Stomach (tissue), 9 donors: ENCODE measurements around the gene TPBGL. TPM values are rescaled to one million over a fixed set of nuclear protein-coding genes. Genes with fewer than 3 reads are reported as not detected.

ENCODE experiments used
- DNase-seq, 2 donors: peaks; one replicate each; pipeline versions ENCODE4 v3.0.0 to v3.0.0-alpha.2; 2013 to 2019
- H3K27ac ChIP-seq, 5 donors: fragments of 200-600 bp in 4 of 5; sonication (generic) in 4 of 5; one replicate each; pipeline ENCODE4 v1.5.1; 2013 to 2019; ENCODE audit warnings: mild to moderate bottlenecking in 1 of 5, moderate library complexity in 1 of 5
- H3K27me3 ChIP-seq, 3 donors: fragments of 200-600 bp; sonication (generic); one replicate each; pipeline ENCODE4 v1.5.1; 2017 to 2019; ENCODE audit warnings: mixed run types in 1 of 3
- H3K36me3 ChIP-seq, 4 donors: fragments of 200-600 bp; sonication (generic); 1 replicate in 3 of 4; 2 replicates in 1 of 4; pipeline ENCODE4 v1.5.1; 2016 to 2019
- H3K4me1 ChIP-seq, 4 donors: fragments of 200-600 bp; sonication (generic); one replicate each; pipeline ENCODE4 v1.5.1; 2016 to 2019
- H3K4me3 ChIP-seq, 4 donors: fragments of 200-600 bp; sonication (generic) in 3 of 4; one replicate each; pipeline ENCODE4 v1.5.1; 2016 to 2019; ENCODE audit warnings: mild to moderate bottlenecking in 1 of 4
- H3K9me3 ChIP-seq, 4 donors: fragments of 200-600 bp; sonication (generic); one replicate each; pipeline ENCODE4 v1.5.1; 2016 to 2019
- EP300 ChIP-seq: sonication (generic); formaldehyde crosslinking; IDR thresholded peaks from one replicate; pipeline ENCODE4 v1.6.1; 2017; ENCODE audit warnings: antibody characterized with exemption
- POLR2A ChIP-seq, 4 donors: fragments of 450-650 bp; IDR thresholded peaks; one replicate each; pipeline ENCODE4 v1.6.1; 2016; ENCODE audit warnings: antibody characterized with exemption in 4 of 4, control low read depth in 2 of 4, mild to moderate bottlenecking in 1 of 4, moderate library complexity in 1 of 4
- POLR2AphosphoS5 ChIP-seq, 3 donors: sonication (generic); formaldehyde crosslinking; IDR thresholded peaks; one replicate each; pipeline ENCODE4 v1.6.1; 2016; ENCODE audit warnings: antibody characterized with exemption in 3 of 3
- WGBS, 5 donors: extraction: QIAGEN DNeasy Blood & Tissue Kit in 3 of 5; methylation state at CpG; one replicate each; pipeline versions ENCODE4 v1.1.5 to v1.1.7; 2013 to 2018; 5-methylcytosine and 5-hydroxymethylcytosine counted together
- intact Hi-C: fragments of 100-400 bp; cut with DNase I; formaldehyde crosslinking; loops from one replicate; pipeline ENCODE4 v1.15.1; 2023; ENCODE audit warnings: low total_unique reads
- polyA plus RNA-seq, 3 donors: library from polyadenylated mRNA; stranded (reverse); fragments of 200-250 nt; gene quantifications; one replicate each; pipeline ENCODE4 v1.2.3, GENCODE V29; 2013
- total RNA-seq, 5 donors: library from RNA; depleted of rRNA; stranded (reverse); fragments of >200 nt; gene quantifications; one replicate each; pipeline versions ENCODE4 v1.1.0 to v1.2.3, GENCODE V29; 2014 to 2016
- TF ChIP-seq, protein P1 (sequence below), 7 experiments: fragments of 450-650 bp in 4 of 7; fragments of 200-600 bp in 3 of 7; sonication (generic) in 3 of 7; IDR thresholded peaks; one replicate each; pipeline ENCODE4 v1.5.1; 2016 to 2019; ENCODE audit warnings: antibody characterized with exemption in 7 of 7, control low read depth in 2 of 7, mild to moderate bottlenecking in 1 of 7
- donor health status: healthy with polysubstance abuse.
- donor health status: Bipolar disorder and iron deficiency.
- donor health status: healthy.

Gene TPBGL
- total and polyA plus RNA-seq, 8 donors, result 0.13 to 1.2 TPM; not detected in 6

DNA sequence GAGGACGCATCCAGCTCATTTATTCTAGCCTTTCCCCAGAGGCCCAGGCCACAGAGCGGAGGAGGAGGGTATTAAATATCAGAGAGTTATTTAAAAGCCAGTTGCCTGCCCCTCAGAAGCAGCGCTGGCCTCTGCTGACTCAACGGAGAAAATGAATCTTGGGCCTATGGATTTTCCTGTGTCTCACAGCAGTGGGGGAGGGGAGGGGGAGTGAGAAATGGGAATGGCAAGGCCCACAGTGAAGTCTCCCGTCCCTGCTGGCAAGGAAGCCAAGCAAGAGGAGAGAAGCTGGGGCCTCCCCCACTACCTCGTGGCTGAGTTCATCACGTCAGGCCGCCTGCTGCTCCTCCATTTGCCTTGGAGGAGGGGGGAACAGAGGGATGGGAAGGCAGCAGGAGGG is 4.5 kb upstream of the TPBGL start:
- Histone ChIP-seq H3K9me3 (no peaks in the 10 kb centered on the region), H3K27me3 (peaks cover 0 to 46% (median 14%) of the 10 kb centered on the region in 3 donors), H3K4me3 (no peak overlapping the region), H3K27ac (no peak overlapping the region), H3K4me1 (peaks cover 9 to 13% (median 10%) of the 10 kb centered on the region in 4 donors), H3K36me3 (no peaks in the 10 kb centered on the region)
- DNase-seq, result peak in 1 of 2 donors; percentile 5
- WGBS, 5 donors, result 39 to 62% (median 51%) methylated on average over 5 to 8 of the region's 8 CpGs
- intact Hi-C loops, result no loop called here
- TF ChIP-seq POLR2AphosphoS5 (IDR thresholded peaks at IDR 0.05) (no peak), POLR2A (IDR thresholded peaks at IDR 0.05) (no peak), EP300 (no peak)
- TF ChIP-seq, protein P1, sequence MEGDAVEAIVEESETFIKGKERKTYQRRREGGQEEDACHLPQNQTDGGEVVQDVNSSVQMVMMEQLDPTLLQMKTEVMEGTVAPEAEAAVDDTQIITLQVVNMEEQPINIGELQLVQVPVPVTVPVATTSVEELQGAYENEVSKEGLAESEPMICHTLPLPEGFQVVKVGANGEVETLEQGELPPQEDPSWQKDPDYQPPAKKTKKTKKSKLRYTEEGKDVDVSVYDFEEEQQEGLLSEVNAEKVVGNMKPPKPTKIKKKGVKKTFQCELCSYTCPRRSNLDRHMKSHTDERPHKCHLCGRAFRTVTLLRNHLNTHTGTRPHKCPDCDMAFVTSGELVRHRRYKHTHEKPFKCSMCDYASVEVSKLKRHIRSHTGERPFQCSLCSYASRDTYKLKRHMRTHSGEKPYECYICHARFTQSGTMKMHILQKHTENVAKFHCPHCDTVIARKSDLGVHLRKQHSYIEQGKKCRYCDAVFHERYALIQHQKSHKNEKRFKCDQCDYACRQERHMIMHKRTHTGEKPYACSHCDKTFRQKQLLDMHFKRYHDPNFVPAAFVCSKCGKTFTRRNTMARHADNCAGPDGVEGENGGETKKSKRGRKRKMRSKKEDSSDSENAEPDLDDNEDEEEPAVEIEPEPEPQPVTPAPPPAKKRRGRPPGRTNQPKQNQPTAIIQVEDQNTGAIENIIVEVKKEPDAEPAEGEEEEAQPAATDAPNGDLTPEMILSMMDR (IDR thresholded peaks at IDR 0.05), result no peak

DNA sequence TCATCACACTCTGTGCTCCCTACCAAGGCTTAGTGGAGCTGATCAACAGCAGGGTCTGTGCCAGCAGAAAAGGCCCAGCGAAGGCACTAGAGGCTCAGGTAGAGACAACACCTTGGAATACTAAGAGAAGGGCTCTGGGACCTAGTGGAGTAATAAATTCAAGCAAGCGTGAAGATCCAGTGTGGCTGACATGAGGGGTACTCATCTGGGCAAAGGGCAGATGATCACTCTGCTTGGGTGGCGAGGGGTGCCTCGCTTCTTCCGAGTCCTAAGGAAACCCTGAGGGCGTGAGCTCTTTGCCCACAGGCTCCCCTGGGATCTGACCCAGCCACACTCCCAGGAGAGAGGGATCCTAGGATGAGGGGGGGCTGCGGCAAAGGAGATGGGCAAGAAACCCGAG is 3.5 kb upstream of the TPBGL start:
- peaks cover 11 to 19% (median 15%) of the 10 kb centered on the region in 4 donors for H3K4me1 ChIP-seq
- no peak overlapping the region for H3K27ac ChIP-seq
- no peaks in the 10 kb centered on the region for H3K9me3 ChIP-seq
- TF ChIP-seq POLR2A (IDR thresholded peaks at IDR 0.05) (no peak), POLR2AphosphoS5 (IDR thresholded peaks at IDR 0.05) (no peak), EP300 (no peak)
- TF ChIP-seq, protein P1 (IDR thresholded peaks at IDR 0.05), result no peak
- no peak overlapping the region for H3K4me3 ChIP-seq
- no peaks in the 10 kb centered on the region for H3K36me3 ChIP-seq
- intact Hi-C loops, result no loop called here
- WGBS, 5 donors, result 71 to 85% (median 82%) methylated on average over 8 of the region's 8 CpGs
- no peak for DNase-seq
- peaks cover 0 to 49% (median 19%) of the 10 kb centered on the region in 3 donors for H3K27me3 ChIP-seq

DNA sequence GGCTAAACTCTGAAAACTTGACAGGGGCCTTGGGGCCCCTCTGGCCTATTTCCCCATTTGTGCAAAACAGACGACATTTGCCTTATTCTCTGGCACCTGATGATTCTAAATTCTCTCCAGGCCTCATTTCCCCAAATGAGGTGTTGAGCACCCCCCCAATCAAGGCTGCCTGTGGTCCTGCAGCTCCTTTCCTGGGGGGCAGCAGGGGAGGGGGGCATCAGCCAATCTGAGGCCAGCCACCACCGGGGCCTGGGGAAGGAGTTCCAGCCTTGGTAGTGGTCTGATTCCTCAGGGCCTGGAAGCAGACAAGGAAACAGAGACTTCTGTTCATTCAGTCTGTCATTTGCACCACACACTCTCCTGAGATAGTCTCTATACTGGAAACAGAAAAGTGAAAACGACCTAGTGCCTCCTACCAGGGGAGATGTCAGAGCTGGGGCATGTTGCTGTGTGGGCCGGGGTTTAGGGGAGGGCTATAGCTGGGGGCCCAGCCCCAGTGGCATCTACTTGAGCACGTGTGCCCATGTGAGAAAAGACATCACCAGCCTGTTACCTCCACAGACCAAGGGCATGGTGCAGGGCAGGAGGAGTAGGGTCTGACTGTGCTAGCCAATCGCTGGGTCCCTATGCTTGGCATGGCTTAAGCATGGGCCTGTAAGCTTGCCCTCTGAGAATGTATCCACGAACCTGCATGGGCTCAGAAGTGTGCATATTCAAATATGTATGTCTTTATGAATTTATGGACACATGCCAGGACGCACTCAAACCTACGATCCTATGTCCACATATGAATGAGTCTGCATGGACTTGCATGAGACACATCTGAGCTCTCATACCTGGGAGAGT is 1.8 kb upstream of the TPBGL start:
- Histone ChIP-seq H3K27me3 (peaks cover 0 to 67% (median 35%) of the 10 kb centered on the region in 3 donors), H3K4me1 (peaks cover 16 to 23% (median 19%) of the 10 kb centered on the region in 4 donors), H3K9me3 (no peaks in the 10 kb centered on the region), H3K4me3 (no peak overlapping the region), H3K36me3 (no peaks in the 10 kb centered on the region), H3K27ac (no peak overlapping the region)
- WGBS, 5 donors, result 66 to 78% (median 74%) methylated on average over 9 of the region's 9 CpGs
- no peak for TF ChIP-seq POLR2A (IDR thresholded peaks at IDR 0.05)
- no peak for TF ChIP-seq EP300
- TF ChIP-seq POLR2AphosphoS5 (IDR thresholded peaks at IDR 0.05), result no peak
- TF ChIP-seq, protein P1 (IDR thresholded peaks at IDR 0.05), result no peak
- intact Hi-C loops, result no loop called here
- peak in 1 of 2 donors; percentile 13 for DNase-seq

DNA sequence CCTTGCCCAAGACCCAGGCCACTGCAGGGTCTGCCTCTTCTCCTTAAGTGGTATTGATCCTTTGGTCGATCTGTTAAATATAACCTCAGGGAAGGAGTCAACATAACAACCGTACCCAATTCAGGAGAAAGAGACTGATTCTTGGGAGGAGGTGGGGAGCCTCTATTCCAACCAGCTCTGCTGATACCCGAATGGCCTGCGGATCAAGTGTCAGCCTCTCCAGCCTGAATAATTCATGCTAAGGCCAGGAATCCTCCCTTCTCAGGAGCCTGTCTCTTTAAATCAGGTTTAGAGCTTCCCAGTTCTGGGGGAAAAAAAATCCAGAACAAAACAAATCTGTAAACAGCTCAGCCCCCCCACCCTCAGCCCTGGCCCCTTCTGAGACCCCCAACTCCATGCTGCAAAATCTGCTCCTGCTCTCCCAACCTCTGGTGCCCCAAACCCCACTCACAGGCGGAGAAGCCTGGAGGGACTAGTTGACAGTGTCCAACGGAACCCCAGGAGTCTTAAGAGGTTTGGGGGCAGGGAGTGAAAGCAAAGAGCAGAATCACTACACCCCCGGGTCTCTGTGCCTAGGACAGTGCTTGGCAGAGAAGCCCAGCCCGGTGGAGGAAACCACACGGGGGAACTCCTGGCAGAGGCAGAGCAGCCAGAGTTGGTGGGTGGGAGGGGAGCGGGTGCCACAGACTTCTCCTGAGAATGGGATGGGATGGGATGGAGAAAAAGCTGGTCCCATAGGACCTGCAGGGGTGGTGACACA is 863 bp upstream of the TPBGL start:
- H3K4me1 ChIP-seq, result peaks cover 16 to 23% (median 19%) of the 10 kb centered on the region in 4 donors
- peak overlapping the region in 1 of 4 donors; percentile 57 for H3K4me3 ChIP-seq
- TF ChIP-seq POLR2AphosphoS5 (IDR thresholded peaks at IDR 0.05), result no peak
- TF ChIP-seq, protein P1 (IDR thresholded peaks at IDR 0.05), result no peak
- TF ChIP-seq EP300, result no peak
- TF ChIP-seq POLR2A (IDR thresholded peaks at IDR 0.05), result no peak
- peaks cover 0 to 76% (median 35%) of the 10 kb centered on the region in 3 donors for H3K27me3 ChIP-seq
- intact Hi-C loops, result no loop called here
- WGBS, 5 donors, result 44 to 63% (median 54%) methylated on average over 10 of the region's 10 CpGs
- no peaks in the 10 kb centered on the region for H3K9me3 ChIP-seq
- peak in 1 of 2 donors; percentile 17 for DNase-seq
- no peak overlapping the region for H3K27ac ChIP-seq
- H3K36me3 ChIP-seq, result no peaks in the 10 kb centered on the region
